K562 (cell line): ENCODE data around the gene WWOX. TPM values are rescaled to one million over a fixed set of nuclear protein-coding genes. Genes with fewer than 3 reads are reported as not detected.

Experiments
- ATAC-seq: fragments of 200-7000 bp; cut with Tn5 transposase; 3 replicates; pipeline ENCODE4 v1.9.1; 2020; ENCODE audit warnings: moderate library complexity
- BruUV-seq: library from RNA; stranded (reverse); fragments of 400-500 nt; replicated peaks from 2 replicates; lab custom pipeline; 2021; lab: Mats Ljungman, UMichigan
- CTCF ChIA-PET: fragments of 300-600 bp; formaldehyde crosslinking; extraction: SDS; loops from one replicate; lab custom pipeline; 2021; ENCODE audit warnings: low intra/inter-chr PET ratio; lab: Yijun Ruan, JAX
- POLR2A ChIA-PET: fragments of 300-600, 350-650 bp; sonication (Branson Sonifier 250); formaldehyde crosslinking; extraction: SDS; loops from one replicate; lab custom pipeline; 2021; ENCODE audit warnings: antibody characterized with exemption, inconsistent platforms; lab: Yijun Ruan, JAX
- DNase-seq, 4 experiments: peaks; one replicate each; pipeline versions ENCODE4 v3.0.0 to v3.0.0-alpha.2; 2011 to 2018; ENCODE audit warnings: low spot score in 3 of 4, mixed read lengths in 3 of 4; ENCODE audit errors: extremely low read depth in 1 of 4
- FAIRE-seq: peaks from 2 replicates; lab custom pipeline; 2011; peaks lifted over from hg19 to GRCh38; lab: Jason Lieb, UNC
- H2AFZ ChIP-seq: 2 replicates; pipeline ENCODE4 v1.6.0; 2011; ENCODE audit warnings: low read depth, low read length, control low read depth, inconsistent platforms
- H3K27ac ChIP-seq: fragments of 200-600 bp; 3 replicates; pipeline ENCODE4 v1.8.0; 2011; ENCODE audit warnings: low read depth, mild to moderate bottlenecking, control low read depth, inconsistent platforms, low read length, moderate library complexity, mixed read lengths; ENCODE audit errors: extremely low read depth
- H3K27me3 ChIP-seq, 2 experiments: fragments of 300-600 bp in 1 of 2; 2 replicates in 1 of 2; 3 replicates in 1 of 2; pipeline versions ENCODE4 v1.6.0 to v1.8.0; 2011; ENCODE audit warnings: inconsistent platforms in 2 of 2, low read length in 2 of 2, mild to moderate bottlenecking in 1 of 2, mixed read lengths in 1 of 2, moderate library complexity in 1 of 2; ENCODE audit not compliant: control insufficient read depth in 2 of 2, insufficient read depth in 2 of 2
- H3K36me3 ChIP-seq: fragments of 300-600 bp; 3 replicates; pipeline ENCODE4 v1.8.0; 2011; ENCODE audit warnings: mild to moderate bottlenecking, low read length, inconsistent platforms; ENCODE audit not compliant: control insufficient read depth, insufficient read depth
- H3K4me1 ChIP-seq, 2 experiments: fragments of 200-600 bp in 1 of 2; replicated peaks in 1 of 2; 2 replicates in 1 of 2; 3 replicates in 1 of 2; pipeline versions ENCODE4 v1.5.1 to v1.8.0; 2011; ENCODE audit warnings: inconsistent platforms in 2 of 2, low read length in 2 of 2, mild to moderate bottlenecking in 1 of 2, mixed read lengths in 1 of 2, moderate library complexity in 1 of 2; ENCODE audit not compliant: control insufficient read depth in 2 of 2, insufficient read depth in 2 of 2
- H3K4me2 ChIP-seq: 2 replicates; pipeline ENCODE4 v1.6.1; 2011; ENCODE audit warnings: low read length, control low read depth, inconsistent platforms, mixed read lengths; ENCODE audit not compliant: insufficient read depth
- H3K4me3 ChIP-seq: fragments of 200-600 bp; sonication (generic), shearing (Covaris generic); 2 replicates; pipeline ENCODE4 v1.5.1; 2016; ENCODE audit warnings: control low read depth, inconsistent platforms
- H3K79me2 ChIP-seq: fragments of 200-600 bp; 3 replicates; pipeline ENCODE4 v1.8.0; 2011; ENCODE audit warnings: low read length, inconsistent platforms; ENCODE audit not compliant: control insufficient read depth, insufficient read depth
- H3K9ac ChIP-seq, 2 experiments: 2 replicates each; pipeline versions ENCODE4 v1.6.0 to v1.6.1; 2011; ENCODE audit warnings: low read depth in 2 of 2, low read length in 2 of 2, control low read depth in 1 of 2, inconsistent platforms in 1 of 2, mild to moderate bottlenecking in 1 of 2, mixed read lengths in 1 of 2; ENCODE audit not compliant: insufficient read depth in 1 of 2
- H3K9me1 ChIP-seq: one replicate; pipeline ENCODE4 v1.6.0; 2011; ENCODE audit warnings: inconsistent platforms, mild to moderate bottlenecking, low read length, moderate library complexity; ENCODE audit not compliant: control insufficient read depth, insufficient read depth
- H3K9me3 ChIP-seq: replicated peaks from 2 replicates; pipeline ENCODE4 v1.5.1; 2011; ENCODE audit warnings: low read depth, low read length, inconsistent platforms; ENCODE audit not compliant: control insufficient read depth, insufficient read depth
- H4K20me1 ChIP-seq: replicated peaks from 2 replicates; pipeline ENCODE4 v1.6.1; 2011; ENCODE audit warnings: low read length, inconsistent platforms, mixed read lengths; ENCODE audit not compliant: control insufficient read depth, insufficient read depth
- ATF3 ChIP-seq, 2 experiments: fragments of 450-650 bp in 1 of 2; sonication (generic) in 1 of 2; formaldehyde crosslinking in 1 of 2; IDR thresholded peaks in 1 of 2; conservative IDR thresholded peaks in 1 of 2; 2 replicates each; pipeline versions ENCODE4 v1.6.1 to v1.8.1; 2016 to 2023; ENCODE audit warnings: mild to moderate bottlenecking in 2 of 2, moderate library complexity in 2 of 2, inconsistent platforms in 1 of 2, missing genetic modification reagents in 1 of 2
- IFI16 ChIP-seq: fragments of 250-450 bp; sonication (Bioruptor Pico); IDR thresholded peaks from 2 replicates; pipeline ENCODE4 v2.1.2; 2022; ENCODE audit warnings: mild to moderate bottlenecking, inconsistent platforms
- NCOA2 ChIP-seq, 2 experiments: fragments of 450-650 bp; IDR thresholded peaks; 2 replicates each; pipeline ENCODE4 v1.6.1; 2018; ENCODE audit warnings: mild to moderate bottlenecking in 2 of 2, moderate library complexity in 1 of 2; ENCODE audit not compliant: partially characterized antibody in 2 of 2
- PHTF2 ChIP-seq: fragments of 250-450 bp; sonication (Bioruptor Pico); IDR thresholded peaks from 2 replicates; pipeline ENCODE4 v1.5.0; 2021; ENCODE audit warnings: mild to moderate bottlenecking
- RAD21 ChIP-seq, 2 experiments: fragments of 250-450 bp in 1 of 2; fragments of 450-650 bp in 1 of 2; sonication (Bioruptor Pico) in 1 of 2; formaldehyde crosslinking in 1 of 2; IDR thresholded peaks in 1 of 2; conservative IDR thresholded peaks in 1 of 2; 2 replicates each; pipeline versions ENCODE4 v1.4.0 to v1.8.0; 2020 to 2022; ENCODE audit warnings: mild to moderate bottlenecking in 2 of 2, moderate library complexity in 1 of 2
- RBM22 ChIP-seq: fragments of 200-400 bp; formaldehyde crosslinking; IDR thresholded peaks from 2 replicates; pipeline ENCODE4 v1.6.1; 2018; ENCODE audit warnings: low read length, low read depth; ENCODE audit not compliant: poor library complexity, severe bottlenecking
- RBM25 ChIP-seq: fragments of 200-400 bp; formaldehyde crosslinking; IDR thresholded peaks from 2 replicates; pipeline ENCODE4 v1.6.1; 2018; ENCODE audit warnings: low read length, low read depth, moderate library complexity; ENCODE audit not compliant: severe bottlenecking
- RCOR1 ChIP-seq, 2 experiments: IDR thresholded peaks; 2 replicates each; pipeline ENCODE4 v1.6.1; 2012; ENCODE audit warnings: low read depth in 2 of 2, low read length in 2 of 2, borderline replicate concordance in 1 of 2, improper control_type of control experiment in 1 of 2
- USF1 ChIP-seq: sonication (generic); formaldehyde crosslinking; IDR thresholded peaks from 2 replicates; pipeline ENCODE4 v1.9.0; 2022; ENCODE audit warnings: mild to moderate bottlenecking, missing genetic modification reagents
- VEZF1 ChIP-seq: fragments of 200-800 bp; sonication (Bioruptor generic); IDR thresholded peaks from 2 replicates; pipeline ENCODE4 v1.6.1; 2017; ENCODE audit warnings: missing genetic modification characterization, missing compliant biosample characterization
- YY1 ChIP-seq, 3 experiments: IDR thresholded peaks; 2 replicates each; pipeline ENCODE4 v1.6.1; 2011; ENCODE audit warnings: low read length in 2 of 3, mild to moderate bottlenecking in 2 of 3, moderate library complexity in 2 of 3, borderline replicate concordance in 1 of 3, control low read depth in 1 of 3, low read depth in 1 of 3; ENCODE audit not compliant: insufficient read depth in 3 of 3, insufficient replicate concordance in 2 of 3, control insufficient read depth in 1 of 3, insufficient read length in 1 of 3; ENCODE audit errors: extremely low read depth in 1 of 3
- ZBTB12 ChIP-seq: fragments of 250-450 bp; sonication (Bioruptor Pico); IDR thresholded peaks from 2 replicates; pipeline ENCODE4 v1.4.0; 2020
- ZBTB33 ChIP-seq: sonication (generic); formaldehyde crosslinking; IDR thresholded peaks from 2 replicates; pipeline ENCODE4 v1.8.1; 2023; ENCODE audit warnings: mild to moderate bottlenecking, missing genetic modification reagents
- WGBS: fragments of 100-300 bp; shearing (Covaris generic); methylation state at CpG from one replicate; pipeline ENCODE4 v1.1.6; 2016; ENCODE audit warnings: low coverage, mixed read lengths; ENCODE audit not compliant: insufficient coverage; ENCODE audit errors: missing lambda C conversion rate; 5-methylcytosine and 5-hydroxymethylcytosine counted together
- in situ Hi-C: fragments of 300-500 bp; cut with MboI; formaldehyde crosslinking; loops from 4 replicates; pipeline ENCODE4 v1.15.0; 2018; ENCODE audit warnings: inconsistent platforms, mixed read lengths
- intact Hi-C: fragments of 100-400 bp; cut with micrococcal nuclease; formaldehyde crosslinking; loops from 2 replicates; pipeline ENCODE4 v1.14.2; 2022
- polyA plus RNA-seq, 8 experiments: library from polyadenylated mRNA; depleted of rRNA in 4 of 8; stranded (reverse) in 5 of 8; unstranded in 3 of 8; fragments of >200 nt; fragmentation: Nextera tagmentation in 2 of 8; fragmentation: Illumina TruSeq in 1 of 8; extraction: Ambion mirVana in 2 of 8; extraction: Trizol in 1 of 8; gene quantifications; 2 replicates each; pipeline versions ENCODE4 v1.2.1 to v1.2.3, GENCODE V29; 2011 to 2014; ENCODE audit warnings: inconsistent platforms in 1 of 8, missing spikeins in 1 of 8
- total RNA-seq, 7 experiments: library from RNA; depleted of rRNA in 6 of 7; stranded (reverse); fragments of >200 nt in 6 of 7; fragmentation: Illumina TruSeq in 2 of 7; extraction: Trizol in 2 of 7; gene quantifications; 2 replicates each; pipeline versions ENCODE4 v1.2.1 to v1.2.3, GENCODE V29; 2011 to 2021; ENCODE audit warnings: low replicate concordance in 1 of 7

The WWOX gene
- total and polyA plus RNA-seq, 9 of the 15 experiments (the other 6 are each of a cell fraction or from before 2014, with no cell fraction given): 1.6 to 22.7 (median 8.1) TPM

- Histone ChIP-seq H3K4me2 (no peak overlapping the region), H3K36me3 (no peaks in the 10 kb centered on the region), H4K20me1 (peaks cover 3% of the 10 kb centered on the region; the same call in 1 of the 2 replicates), H3K27me3 (peaks cover 0 to 6% of the 10 kb centered on the region in 2 experiments; a peak in 2 of 5 replicates), H3K4me3 (no peak overlapping the region), H3K79me2 (no peaks in the 10 kb centered on the region), H3K4me1 (no peaks in the 10 kb centered on the region), H3K9me1 (no peaks in the 10 kb centered on the region), H3K9ac (no peak overlapping the region), H2AFZ (no peak overlapping the region), H3K27ac (no peak overlapping the region), H3K9me3 (no peaks in the 10 kb centered on the region)
- no TSS peak for BruUV-seq
- DNase-seq (no peak), ATAC-seq (no peak), FAIRE-seq (no peak)
- ChIA-PET CTCF (interaction anchor here (0.6 kb wide), 1 partner anchor 841 kb away, joined by 3 read pairs; no protein-coding TSS in a partner anchor), POLR2A (no interaction called here)
- 2% methylated on average over 7 of the region's 7 CpGs for WGBS
- in situ Hi-C loops: no loop called here
- intact Hi-C loops: no loop called here
- TF ChIP-seq RAD21 (CRISPR knock-in tag; conservative IDR thresholded peaks at IDR 0.05 in 1 of 2, IDR thresholded peaks at IDR 0.05 in 1 of 2): no peak
- TF ChIP-seq VEZF1: no peak
- TF ChIP-seq IFI16 (CRISPR knock-in tag): no peak
- no peak for TF ChIP-seq USF1 (CRISPR knock-in tag)
- no peak for TF ChIP-seq NCOA2 (IDR thresholded peaks at IDR 0.05; ENCODE audit: partially characterized antibody in 2 of 2)
- no peak for TF ChIP-seq ZBTB33
- no peak for TF ChIP-seq RBM25
- TF ChIP-seq PHTF2: no peak
- no peak for TF ChIP-seq YY1 (IDR thresholded peaks at IDR 0.05; ENCODE audit: borderline replicate concordance in 1 of 3, control insufficient read depth in 1 of 3, extremely low read depth in 1 of 3, insufficient read depth in 3 of 3, insufficient read length in 1 of 3, insufficient replicate concordance in 2 of 3, low read depth in 1 of 3, low read length in 2 of 3)
- TF ChIP-seq ATF3 (IDR thresholded peaks at IDR 0.05): no peak
- no peak for TF ChIP-seq ATF3 (CRISPR knock-in tag; conservative IDR thresholded peaks at IDR 0.05)
- TF ChIP-seq RBM22: no peak
- no peak for TF ChIP-seq RCOR1 (IDR thresholded peaks at IDR 0.05; ENCODE audit: borderline replicate concordance in 1 of 2, low read depth in 2 of 2, low read length in 2 of 2)
- no peak for TF ChIP-seq ZBTB12 (CRISPR knock-in tag)
Measured at GRCh38 chr16:79261944-79262552, 1162.6 kb downstream of the WWOX start.
